NB4 (cell line): Measurements from ENCODE around the gene VWA3B.

Experiments
- MAX ChIP-seq: IDR thresholded peaks from 2 replicates; pipeline ENCODE4 v1.6.1; 2011; ENCODE audit warnings: low read depth, low read length
- MYC ChIP-seq: IDR thresholded peaks from 2 replicates; pipeline ENCODE4 v1.6.1; 2011; ENCODE audit warnings: low read depth, low read length
- POLR2A ChIP-seq: IDR thresholded peaks from 2 replicates; pipeline ENCODE4 v1.6.1; 2011; ENCODE audit warnings: mild to moderate bottlenecking; ENCODE audit not compliant: insufficient read length; ENCODE audit errors: extremely low read depth
- TF ChIP-seq, protein P1 (sequence below): IDR thresholded peaks from one replicate; pipeline ENCODE4 v1.5.1; 2012; ENCODE audit warnings: low read depth, low read length

- TF ChIP-seq, protein P1, sequence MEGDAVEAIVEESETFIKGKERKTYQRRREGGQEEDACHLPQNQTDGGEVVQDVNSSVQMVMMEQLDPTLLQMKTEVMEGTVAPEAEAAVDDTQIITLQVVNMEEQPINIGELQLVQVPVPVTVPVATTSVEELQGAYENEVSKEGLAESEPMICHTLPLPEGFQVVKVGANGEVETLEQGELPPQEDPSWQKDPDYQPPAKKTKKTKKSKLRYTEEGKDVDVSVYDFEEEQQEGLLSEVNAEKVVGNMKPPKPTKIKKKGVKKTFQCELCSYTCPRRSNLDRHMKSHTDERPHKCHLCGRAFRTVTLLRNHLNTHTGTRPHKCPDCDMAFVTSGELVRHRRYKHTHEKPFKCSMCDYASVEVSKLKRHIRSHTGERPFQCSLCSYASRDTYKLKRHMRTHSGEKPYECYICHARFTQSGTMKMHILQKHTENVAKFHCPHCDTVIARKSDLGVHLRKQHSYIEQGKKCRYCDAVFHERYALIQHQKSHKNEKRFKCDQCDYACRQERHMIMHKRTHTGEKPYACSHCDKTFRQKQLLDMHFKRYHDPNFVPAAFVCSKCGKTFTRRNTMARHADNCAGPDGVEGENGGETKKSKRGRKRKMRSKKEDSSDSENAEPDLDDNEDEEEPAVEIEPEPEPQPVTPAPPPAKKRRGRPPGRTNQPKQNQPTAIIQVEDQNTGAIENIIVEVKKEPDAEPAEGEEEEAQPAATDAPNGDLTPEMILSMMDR, result no peak
- TF ChIP-seq MYC (no peak), POLR2A (no peak), MAX (no peak)
Observed at GRCh38 chr2:98216616-98217015, 129.6 kb downstream of the VWA3B start.
